Body of pancreas (tissue), 4 donors: ENCODE measurements around the gene PTEN. TPM values are rescaled to one million over a fixed set of nuclear protein-coding genes. Genes with fewer than 3 reads are reported as not detected.
A peak's percentile ranks its signal among the peaks of the same experiment; 100 is the strongest.

ENCODE experiments used
- ATAC-seq: fragments of 150-250 bp; one replicate; pipeline ENCODE4 v1.9.1; 2016
- DNase-seq, 4 donors: peaks; one replicate each; pipeline ENCODE4 v3.0.0-alpha.2; 2019
- H3K27ac ChIP-seq, 4 donors: fragments of 200-600 bp; sonication (generic); 1 replicate in 3 of 4; 2 replicates in 1 of 4; pipeline versions ENCODE4 v1.5.1 to v1.6.1; 2016 to 2019; ENCODE audit warnings: mild to moderate bottlenecking in 1 of 4, mixed read lengths in 1 of 4, moderate library complexity in 1 of 4
- H3K27me3 ChIP-seq, 2 donors: fragments of 200-600 bp; sonication (generic); one replicate each; pipeline ENCODE4 v1.6.0; 2016; ENCODE audit warnings: mild to moderate bottlenecking in 1 of 2
- H3K36me3 ChIP-seq, 2 donors: fragments of 200-600 bp; sonication (generic); replicated peaks in 1 of 2; 2 replicates each; pipeline ENCODE4 v1.5.1; 2016; ENCODE audit warnings: low read depth in 2 of 2; ENCODE audit not compliant: insufficient read depth in 1 of 2
- H3K4me1 ChIP-seq: fragments of 200-600 bp; sonication (generic); one replicate; pipeline ENCODE4 v1.6.0; 2016
- H3K4me3 ChIP-seq, 2 donors: fragments of 200-600 bp; sonication (generic); 1 replicate in 1 of 2; 2 replicates in 1 of 2; pipeline ENCODE4 v1.5.1; 2016 to 2019
- H3K9me3 ChIP-seq, 3 donors: fragments of 200-600 bp; sonication (generic); 1 replicate in 2 of 3; 2 replicates in 1 of 3; pipeline ENCODE4 v1.5.1; 2016
- CTCF ChIP-seq, 7 experiments: fragments of 450-650 bp in 4 of 7; fragments of 200-600 bp in 3 of 7; sonication (generic) in 3 of 7; IDR thresholded peaks; one replicate each; pipeline ENCODE4 v1.5.1; 2016 to 2019; ENCODE audit warnings: antibody characterized with exemption in 7 of 7
- POLR2A ChIP-seq, 3 donors: fragments of 450-650 bp; IDR thresholded peaks; one replicate each; pipeline ENCODE4 v1.6.1; 2016; ENCODE audit warnings: antibody characterized with exemption in 3 of 3, mild to moderate bottlenecking in 2 of 3
- WGBS, 2 donors: methylation state at CpG; one replicate each; pipeline ENCODE4 v1.1.5; 2017; 5-methylcytosine and 5-hydroxymethylcytosine counted together
- intact Hi-C: fragments of 100-400 bp; cut with DNase I; formaldehyde crosslinking; loops from one replicate; pipeline ENCODE4 v1.15.1; 2023
- total RNA-seq, 2 donors: library from RNA; depleted of rRNA; stranded (reverse); fragments of >200 nt; gene quantifications; one replicate each; pipeline ENCODE4 v1.1.0, GENCODE V29; 2016

PTEN gene
- total RNA-seq, 2 donors from 2014 or later = 105 to 227 TPM

GRCh38 chr10:87842220-87842641 is 21.2 kb upstream of the PTEN start:
- no peak overlapping the region for H3K27ac ChIP-seq

GRCh38 chr10:87842776-87843497 is 20.5 kb upstream of the PTEN start:
- Histone ChIP-seq H3K9me3 (no peaks in the 10 kb centered on the region), H3K4me3 (no peak overlapping the region), H3K27ac (no peak overlapping the region), H3K4me1 (peaks cover 5% of the 10 kb centered on the region), H3K27me3 (no peaks in the 10 kb centered on the region), H3K36me3 (no peaks in the 10 kb centered on the region)
- intact Hi-C loops = no loop called here
- DNase-seq (no peak), ATAC-seq (peak; percentile 41)
- TF ChIP-seq CTCF (IDR thresholded peaks at IDR 0.05) = no peak
- no peak for TF ChIP-seq POLR2A (IDR thresholded peaks at IDR 0.05)

More at GRCh38 chr10:87842220-87842641, 21.2 kb upstream of the PTEN start:
- ATAC-seq (peak; percentile 86), DNase-seq (peak in 1 of 4 donors; percentile 43)
- intact Hi-C loops = no loop called here
- Histone ChIP-seq H3K4me1 (peaks cover 5% of the 10 kb centered on the region), H3K27me3 (no peaks in the 10 kb centered on the region), H3K4me3 (no peak overlapping the region), H3K36me3 (no peaks in the 10 kb centered on the region), H3K9me3 (no peaks in the 10 kb centered on the region)
- 50 to 71% methylated on average over 1 of the region's 1 CpG for WGBS, 2 donors
- no peak for TF ChIP-seq POLR2A (IDR thresholded peaks at IDR 0.05)
- TF ChIP-seq CTCF (IDR thresholded peaks at IDR 0.05) = no peak

GRCh38 chr10:87843714-87844113 is 19.7 kb upstream of the PTEN start:
- no peaks in the 10 kb centered on the region for H3K9me3 ChIP-seq
- no peaks in the 10 kb centered on the region for H3K27me3 ChIP-seq
- H3K36me3 ChIP-seq = no peaks in the 10 kb centered on the region
- 96 to 99% methylated on average over 4 of the region's 4 CpGs for WGBS, 2 donors
- intact Hi-C loops = no loop called here
- no peak overlapping the region for H3K27ac ChIP-seq
- TF ChIP-seq CTCF (IDR thresholded peaks at IDR 0.05) (no peak), POLR2A (IDR thresholded peaks at IDR 0.05) (no peak)
- H3K4me3 ChIP-seq = no peak overlapping the region
- H3K4me1 ChIP-seq = peaks cover 5% of the 10 kb centered on the region
- DNase-seq (no peak), ATAC-seq (no peak)

DNA sequence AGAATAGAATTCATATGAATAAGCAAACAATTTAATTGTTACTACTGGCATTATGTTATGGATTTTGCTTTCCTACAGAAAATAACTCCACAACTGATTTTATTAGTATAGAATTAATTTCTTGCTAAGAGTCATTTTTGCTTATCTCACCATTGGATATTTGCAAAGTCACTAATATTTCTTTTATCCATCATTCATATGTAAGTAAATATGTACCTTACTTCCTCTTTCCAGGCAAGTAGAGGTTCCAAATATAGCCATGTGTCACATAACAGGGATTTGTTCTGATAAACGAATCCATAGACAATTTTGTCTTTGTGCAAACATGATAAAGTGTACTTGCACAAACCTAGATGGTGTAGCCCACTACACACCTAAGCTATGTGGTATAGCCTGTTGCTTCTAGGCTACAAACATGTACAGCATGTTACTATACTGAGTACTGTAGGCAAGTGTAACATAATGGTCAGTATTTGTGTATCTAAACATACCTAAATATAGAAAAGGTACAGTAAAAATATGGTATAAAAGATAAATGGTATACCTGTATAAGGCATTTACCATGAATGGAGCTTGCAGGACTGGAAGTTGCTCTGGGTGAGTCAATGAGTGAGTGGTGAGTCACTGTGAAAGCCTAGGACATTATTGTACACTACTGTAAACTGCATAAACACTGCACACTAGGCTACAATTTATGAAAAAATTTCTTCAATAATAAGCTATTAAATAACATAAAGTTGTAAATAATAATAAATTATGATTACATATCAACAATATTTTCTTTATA is 18.4 kb upstream of the PTEN start:
- Histone ChIP-seq H3K36me3 (no peaks in the 10 kb centered on the region), H3K27me3 (no peaks in the 10 kb centered on the region), H3K4me3 (no peak overlapping the region), H3K27ac (no peak overlapping the region), H3K9me3 (no peaks in the 10 kb centered on the region), H3K4me1 (peaks cover 5% of the 10 kb centered on the region)
- TF ChIP-seq POLR2A (IDR thresholded peaks at IDR 0.05) = no peak
- TF ChIP-seq CTCF (IDR thresholded peaks at IDR 0.05) = no peak
- 6 to 10% methylated on average over 1 of the region's 1 CpG for WGBS, 2 donors
- ATAC-seq = no peak
- intact Hi-C loops = no loop called here
- DNase-seq = no peak
